ENCODE results near the gene RERE.

DNA sequence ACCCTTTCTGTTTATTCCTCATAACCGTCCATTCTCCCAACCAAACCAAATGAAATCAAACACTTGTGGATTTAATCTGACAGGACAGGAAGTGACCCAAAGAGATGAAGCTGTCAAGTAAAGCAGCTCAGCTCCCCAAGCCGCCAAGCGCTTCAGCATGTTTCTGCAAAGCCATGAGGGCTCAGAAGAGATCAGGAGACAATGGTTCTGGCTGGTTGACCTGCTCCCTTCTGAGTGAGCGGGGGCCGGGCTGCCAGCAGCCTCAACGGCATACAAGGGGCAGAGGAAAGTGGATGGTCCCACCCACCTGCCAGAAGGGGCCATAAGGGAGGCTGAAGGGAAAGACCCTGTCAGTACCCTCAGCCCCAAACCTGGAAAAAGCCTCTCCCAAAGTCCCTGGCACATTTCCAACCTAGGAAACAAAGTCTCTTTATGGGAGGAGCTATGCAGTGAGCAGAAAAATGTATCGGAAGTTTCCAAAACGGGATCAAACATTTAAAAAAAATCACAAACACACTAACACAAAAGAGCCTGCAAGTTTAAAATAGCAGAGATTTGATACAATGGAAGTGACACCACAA, 454.2 kb downstream of the RERE start:
- TF ChIP-seq, protein P1, sequence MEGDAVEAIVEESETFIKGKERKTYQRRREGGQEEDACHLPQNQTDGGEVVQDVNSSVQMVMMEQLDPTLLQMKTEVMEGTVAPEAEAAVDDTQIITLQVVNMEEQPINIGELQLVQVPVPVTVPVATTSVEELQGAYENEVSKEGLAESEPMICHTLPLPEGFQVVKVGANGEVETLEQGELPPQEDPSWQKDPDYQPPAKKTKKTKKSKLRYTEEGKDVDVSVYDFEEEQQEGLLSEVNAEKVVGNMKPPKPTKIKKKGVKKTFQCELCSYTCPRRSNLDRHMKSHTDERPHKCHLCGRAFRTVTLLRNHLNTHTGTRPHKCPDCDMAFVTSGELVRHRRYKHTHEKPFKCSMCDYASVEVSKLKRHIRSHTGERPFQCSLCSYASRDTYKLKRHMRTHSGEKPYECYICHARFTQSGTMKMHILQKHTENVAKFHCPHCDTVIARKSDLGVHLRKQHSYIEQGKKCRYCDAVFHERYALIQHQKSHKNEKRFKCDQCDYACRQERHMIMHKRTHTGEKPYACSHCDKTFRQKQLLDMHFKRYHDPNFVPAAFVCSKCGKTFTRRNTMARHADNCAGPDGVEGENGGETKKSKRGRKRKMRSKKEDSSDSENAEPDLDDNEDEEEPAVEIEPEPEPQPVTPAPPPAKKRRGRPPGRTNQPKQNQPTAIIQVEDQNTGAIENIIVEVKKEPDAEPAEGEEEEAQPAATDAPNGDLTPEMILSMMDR (IDR thresholded peaks at IDR 0.05; ENCODE audit: borderline replicate concordance, extremely low read depth, low read length, poor library complexity, severe bottlenecking): no peak
- TF ChIP-seq EZH2 (IDR thresholded peaks at IDR 0.05; ENCODE audit: borderline replicate concordance, low read depth, low read length, severe bottlenecking): no peak
